CD4-positive, alpha-beta T cell treated with Interleukin-1 beta for 1 hour (primary cell): ENCODE measurements around the gene TLE6.
"Not testable (repeated sequence)": the region's sequence is repeated elsewhere in the genome, so short reads cannot be mapped to it uniquely, and the experiment has no call there.

ENCODE experiments used
- DNase-seq, 2 donors: peaks; one replicate each; pipeline ENCODE4 v3.0.0-alpha.2; 2020 to 2022

TLE6 gene

DNA sequence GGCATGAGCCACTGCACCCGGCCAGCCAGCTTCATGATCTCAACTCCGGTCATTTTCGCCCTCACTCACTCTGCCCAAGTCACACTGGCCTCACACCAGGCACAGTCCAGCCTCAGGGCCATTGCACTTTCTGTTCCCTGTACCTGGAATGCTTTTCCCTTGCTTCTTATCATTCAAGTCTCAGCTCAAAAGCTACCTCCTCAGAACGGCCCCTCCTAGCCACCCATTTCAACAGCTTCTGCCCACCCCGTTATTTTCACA, 54.2 kb downstream of the TLE6 start:
- no peak for DNase-seq

DNA sequence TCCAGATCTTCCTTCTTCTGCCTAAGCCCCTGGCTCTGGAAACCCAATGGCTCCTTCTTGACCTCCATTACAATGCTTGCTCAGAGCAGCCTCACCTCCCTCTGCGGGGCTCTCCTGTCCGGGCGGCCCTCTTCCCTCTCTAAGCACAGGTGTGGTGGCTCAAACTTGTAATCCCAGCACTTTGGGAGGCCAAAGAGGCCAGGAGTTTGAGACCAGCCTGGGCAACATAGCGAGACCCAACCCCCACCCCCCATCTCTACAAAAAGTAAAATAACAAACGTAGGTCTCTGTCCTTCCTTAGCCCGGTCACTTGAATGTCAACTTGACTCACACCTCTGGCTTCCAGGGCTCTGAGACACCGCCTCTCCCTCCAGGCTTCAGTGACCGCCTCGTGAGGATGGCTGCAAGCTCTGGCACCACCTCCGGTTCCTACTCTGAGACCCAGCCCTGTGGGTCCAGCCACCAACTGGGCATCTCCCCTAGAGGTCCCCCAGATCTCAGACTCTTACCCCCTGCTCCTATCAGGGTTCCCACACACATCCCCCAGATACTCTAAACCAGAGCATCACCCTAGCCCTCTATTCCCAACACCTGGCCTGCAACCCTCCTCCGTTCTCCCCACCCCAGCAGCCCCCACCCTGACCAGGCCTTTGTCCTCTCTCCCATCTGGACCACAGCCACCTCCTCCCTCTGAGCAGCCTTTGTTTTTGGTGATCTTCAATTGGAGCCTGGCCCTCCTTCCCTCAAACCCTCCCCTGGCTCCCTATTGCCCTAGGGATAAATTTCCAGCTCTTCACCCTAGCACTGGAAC, 56.4 kb downstream of the TLE6 start:
- DNase-seq = no peak

DNA sequence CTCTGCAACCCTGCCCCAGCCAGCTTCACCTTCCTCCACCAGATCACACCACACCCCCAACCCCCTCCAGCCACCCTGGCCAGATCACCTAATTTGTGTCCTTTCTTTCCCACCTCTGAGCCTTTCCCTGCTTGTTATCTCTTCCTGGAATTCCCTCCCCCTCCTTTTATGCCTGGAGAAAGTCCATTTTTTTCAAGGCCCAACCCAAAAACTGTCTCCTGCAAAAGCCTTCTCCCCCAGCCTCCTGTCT, 57.0 kb downstream of the TLE6 start:
- DNase-seq = no peak

DNA sequence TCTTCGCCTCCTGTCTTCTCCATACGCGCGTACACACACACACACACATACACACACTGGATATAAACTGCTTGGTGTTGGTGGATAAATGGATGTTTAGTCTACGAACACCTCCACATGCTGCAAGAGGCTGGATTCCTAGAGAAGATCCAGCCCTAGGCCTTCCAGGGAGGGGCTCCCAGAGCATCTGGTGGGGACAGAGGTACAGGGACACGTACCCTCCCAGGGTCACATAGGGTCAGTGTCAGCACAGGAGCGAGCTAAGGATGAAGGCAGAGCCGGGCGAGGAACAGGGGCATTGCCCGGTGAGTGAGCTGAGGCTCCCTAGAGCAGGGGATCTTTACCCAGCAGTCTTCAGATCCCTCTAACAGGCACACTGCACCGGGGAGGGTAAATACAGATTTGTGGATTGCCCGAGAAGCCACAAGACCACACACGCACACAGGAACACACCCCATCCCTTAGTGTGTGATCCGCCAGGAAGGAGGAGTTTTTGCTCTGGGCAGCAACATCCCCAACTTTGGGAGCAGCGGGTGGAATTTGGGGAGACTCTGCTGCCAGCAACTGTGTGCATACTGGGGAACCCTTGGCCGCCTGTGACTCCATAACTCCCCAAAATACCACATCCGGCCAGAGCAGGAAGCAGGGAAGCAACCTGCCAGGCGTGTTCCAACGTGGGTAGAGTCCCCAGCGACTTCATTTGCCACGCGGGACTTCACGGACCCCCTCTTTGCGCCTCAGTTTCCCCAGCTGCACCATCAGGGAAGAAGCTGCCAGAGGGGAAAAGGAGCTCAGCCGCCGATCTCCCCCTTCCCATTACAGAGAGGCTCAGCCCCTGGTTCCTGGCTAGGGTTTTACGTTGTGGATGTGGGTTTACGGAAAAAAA, 57.5 kb downstream of the TLE6 start:
- DNase-seq = peak; percentile 26 to 41

DNA sequence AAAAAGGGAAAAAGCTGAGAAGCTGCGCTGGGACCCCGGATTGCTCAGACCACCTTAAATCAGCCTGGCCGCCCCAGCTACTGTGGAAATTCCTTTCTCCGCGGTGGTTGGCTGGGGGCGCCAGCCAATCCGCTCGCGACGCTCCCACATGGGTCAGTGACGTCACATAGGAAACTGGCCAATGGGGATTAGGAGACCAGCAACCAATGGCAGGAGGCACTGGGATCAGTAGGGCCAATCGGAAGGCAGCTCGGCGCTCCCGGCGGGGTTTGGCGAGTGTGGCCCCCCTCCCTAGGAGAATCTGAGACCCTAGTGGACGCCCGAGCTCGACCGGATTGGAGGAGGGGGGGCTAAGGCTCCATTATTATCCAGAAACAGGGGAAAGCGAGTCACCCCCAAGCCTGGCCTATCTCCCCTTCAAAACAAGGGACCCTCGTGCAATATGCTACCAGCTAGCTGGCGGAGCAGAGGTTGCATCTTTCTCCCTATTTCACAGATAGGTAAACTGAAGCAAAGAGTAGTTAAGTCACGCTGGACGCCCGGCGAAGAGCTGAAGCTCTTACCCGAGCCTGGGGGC, 58.3 kb downstream of the TLE6 start:
- DNase-seq = peak; percentile 98 to 99

DNA sequence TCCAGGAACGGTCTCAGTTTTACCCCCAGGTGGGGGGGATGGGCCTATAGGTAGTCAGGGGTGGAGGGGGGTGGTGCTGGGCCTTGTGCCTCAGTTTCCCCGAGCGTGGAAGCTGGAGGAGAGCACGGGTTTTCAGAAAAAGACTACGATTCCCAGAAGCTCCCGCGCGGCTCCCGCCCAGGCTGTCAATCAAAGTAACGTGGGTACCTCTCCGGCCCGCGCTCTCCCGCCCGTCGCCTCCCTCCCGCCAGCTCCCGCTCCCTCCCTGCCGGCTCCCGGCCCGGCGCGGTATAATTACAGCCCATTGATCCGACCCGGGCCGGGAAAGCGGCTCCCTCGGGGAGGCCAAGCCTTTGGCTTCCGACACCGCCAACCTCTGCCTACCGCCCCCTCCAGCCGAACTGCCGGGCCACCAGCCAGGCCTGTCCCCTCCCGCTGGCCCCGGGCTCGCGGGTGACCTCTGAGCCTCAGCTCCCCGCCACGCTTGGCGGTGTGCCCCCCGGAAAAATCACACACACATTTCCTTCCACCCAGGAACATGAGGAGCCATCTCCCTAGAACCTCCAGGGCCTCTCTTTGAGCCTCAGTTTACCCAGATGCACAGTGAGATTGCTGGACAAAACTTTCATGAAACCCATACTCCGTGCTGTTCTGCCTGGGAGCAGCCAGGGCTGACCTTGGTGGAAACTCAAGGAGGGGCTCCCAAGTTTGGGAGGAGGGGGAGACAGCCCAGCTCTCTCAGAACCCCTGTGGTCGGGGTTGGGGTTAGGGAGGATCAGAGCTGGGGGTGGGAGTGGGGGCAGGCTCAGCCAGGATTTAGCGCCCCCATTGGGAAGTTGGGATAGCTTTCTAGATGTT, 59.0 kb downstream of the TLE6 start:
- DNase-seq = peak; percentile 80 to 81

DNA sequence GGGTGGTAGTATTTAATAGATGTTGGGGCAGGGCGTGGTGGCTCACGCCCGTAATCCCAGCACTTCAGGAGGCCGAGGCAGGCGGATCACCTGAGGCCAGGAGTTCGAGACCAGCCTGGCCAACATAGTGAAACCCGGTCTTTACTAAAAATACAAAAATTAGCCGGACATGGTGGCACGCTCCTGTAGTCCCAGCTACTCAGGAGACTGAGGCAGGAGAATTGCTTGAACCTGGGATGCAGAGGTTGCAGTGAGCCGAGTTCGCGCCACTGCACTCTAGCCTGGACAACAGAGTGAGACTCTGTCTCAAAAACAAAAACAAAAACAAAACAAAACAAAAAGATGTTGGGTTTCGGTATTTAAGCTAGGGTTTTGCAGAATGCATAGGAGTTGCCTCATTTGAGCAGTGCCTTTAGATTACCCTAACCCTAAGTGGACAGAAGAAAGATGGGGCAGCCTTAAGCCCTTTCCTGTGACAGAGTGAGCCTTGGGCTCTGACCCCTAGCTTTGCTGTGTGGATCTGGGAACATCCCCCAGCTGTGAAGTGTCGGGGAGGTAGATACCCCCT, 59.7 kb downstream of the TLE6 start:
- DNase-seq = not testable (repeated sequence)

DNA sequence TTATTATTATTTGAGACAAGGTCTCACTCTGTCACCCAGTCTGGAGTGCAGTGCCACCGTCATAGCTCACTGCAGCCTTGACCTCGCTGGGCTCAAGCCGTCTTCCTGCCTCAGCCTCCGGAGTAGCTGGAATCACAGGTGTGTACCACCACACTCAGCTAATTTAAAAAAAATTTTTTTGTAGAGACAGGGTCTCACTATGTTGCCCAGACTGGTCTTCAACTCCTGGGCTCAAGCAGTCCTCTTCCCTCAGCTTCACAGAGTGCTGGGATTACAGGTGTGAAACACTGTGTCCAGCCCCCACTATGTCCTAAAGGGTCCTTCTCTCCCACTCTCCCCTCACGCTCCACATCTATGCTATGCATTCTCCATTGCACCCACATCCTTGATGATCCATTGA, 60.9 kb downstream of the TLE6 start:
- no peak for DNase-seq

DNA sequence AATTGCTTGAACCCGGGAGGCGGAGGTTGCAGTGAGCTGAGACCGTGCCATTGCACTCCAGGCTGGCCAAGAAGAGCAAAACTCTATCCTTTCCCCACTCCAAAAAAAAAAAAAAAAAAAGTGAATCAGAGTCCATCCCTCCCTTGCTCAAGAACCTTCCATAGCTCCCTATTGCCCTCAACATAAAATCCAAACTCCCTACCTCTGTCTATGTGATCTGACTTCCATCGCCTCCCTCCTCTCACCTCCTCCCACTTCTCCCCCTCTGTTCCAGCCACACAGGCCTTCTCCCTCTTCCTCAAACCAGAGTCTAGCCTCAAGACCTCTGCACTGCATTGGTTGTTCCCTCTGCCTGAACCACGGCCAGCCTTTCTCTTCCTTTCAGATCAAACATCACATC, 61.8 kb downstream of the TLE6 start:
- DNase-seq = no peak

DNA sequence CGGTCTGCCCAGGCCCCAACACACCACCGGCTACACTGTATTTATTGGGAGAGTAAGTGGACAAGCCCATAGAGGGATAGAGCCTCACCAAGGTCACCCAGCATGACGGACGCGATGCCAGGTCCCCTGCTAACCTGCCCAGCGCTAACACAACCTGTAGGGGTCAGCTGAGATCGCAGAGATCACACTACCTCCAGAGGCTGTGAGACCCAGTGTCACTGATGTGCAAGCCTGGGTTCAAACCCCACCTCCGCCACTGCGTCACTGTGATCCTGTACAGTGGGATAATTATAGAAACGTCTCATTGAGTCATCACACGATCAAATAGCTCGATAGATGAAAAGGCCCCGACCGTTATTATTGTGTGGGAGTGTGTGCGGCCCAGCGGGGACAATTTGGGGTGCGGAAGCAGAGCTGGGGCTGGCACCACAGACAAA, 62.3 kb downstream of the TLE6 start:
- DNase-seq = no peak

DNA sequence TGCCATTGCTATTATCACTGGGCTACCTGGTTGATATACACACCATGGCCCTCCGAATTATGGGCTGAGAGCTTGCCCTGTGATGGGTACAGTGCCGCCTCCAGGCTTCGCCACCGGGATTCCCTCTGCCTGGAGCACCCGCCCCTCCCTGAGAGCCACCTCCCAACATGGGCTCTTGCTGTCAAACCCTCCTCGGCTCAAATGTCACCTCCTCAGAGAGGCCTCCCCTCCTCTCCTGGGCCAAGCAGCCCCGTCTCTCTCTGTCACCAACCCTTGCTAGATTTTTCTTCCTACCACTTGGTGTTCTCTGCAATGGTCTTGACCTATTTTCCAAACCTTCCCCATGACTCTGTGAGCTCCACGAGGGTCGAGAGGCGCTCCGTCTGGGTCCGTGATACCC, 64.0 kb downstream of the TLE6 start:
- no peak for DNase-seq

DNA sequence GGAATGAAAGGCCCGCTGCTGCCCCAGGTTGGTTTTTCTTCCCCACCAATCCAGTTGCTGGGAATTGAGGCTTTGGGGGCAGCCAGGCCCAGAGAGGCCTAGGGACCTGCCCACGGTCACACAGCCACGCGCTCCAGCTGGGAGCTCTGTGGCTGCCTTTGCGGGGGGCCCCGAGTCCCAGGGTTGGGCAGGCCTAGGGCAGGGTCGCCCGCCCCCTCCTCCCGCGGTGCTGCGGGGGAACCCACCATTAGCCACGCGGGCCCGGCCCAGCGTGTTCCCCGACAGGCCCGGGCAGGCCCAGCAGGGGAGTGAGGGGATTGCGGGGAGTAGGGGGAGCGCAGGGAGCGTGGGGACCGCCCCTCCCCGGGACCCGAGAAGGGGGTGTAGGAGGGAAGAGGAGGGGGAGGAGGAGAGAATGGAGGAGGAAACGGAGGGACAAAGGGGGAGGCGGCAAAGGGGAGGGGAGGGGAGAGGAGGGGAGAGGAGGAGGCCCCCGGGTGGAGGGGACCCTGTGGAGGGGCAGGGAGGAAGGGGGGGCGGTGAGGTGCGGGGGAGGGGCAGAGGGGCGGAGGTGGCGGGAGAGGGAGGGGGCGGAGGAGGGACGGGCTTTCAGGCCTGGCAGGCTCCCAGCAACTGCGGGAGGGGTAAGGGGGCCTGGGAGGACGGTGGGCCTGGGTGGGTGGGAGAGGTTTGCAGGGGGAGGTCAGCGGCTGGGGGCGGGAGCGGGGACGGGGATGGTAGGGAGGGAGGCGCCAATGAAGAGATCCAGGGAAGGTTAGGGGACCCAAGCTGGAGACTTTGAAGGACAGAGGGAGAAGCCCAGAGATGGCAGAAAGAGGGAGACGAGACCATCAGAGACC, 64.6 kb downstream of the TLE6 start:
- DNase-seq = no peak

DNA sequence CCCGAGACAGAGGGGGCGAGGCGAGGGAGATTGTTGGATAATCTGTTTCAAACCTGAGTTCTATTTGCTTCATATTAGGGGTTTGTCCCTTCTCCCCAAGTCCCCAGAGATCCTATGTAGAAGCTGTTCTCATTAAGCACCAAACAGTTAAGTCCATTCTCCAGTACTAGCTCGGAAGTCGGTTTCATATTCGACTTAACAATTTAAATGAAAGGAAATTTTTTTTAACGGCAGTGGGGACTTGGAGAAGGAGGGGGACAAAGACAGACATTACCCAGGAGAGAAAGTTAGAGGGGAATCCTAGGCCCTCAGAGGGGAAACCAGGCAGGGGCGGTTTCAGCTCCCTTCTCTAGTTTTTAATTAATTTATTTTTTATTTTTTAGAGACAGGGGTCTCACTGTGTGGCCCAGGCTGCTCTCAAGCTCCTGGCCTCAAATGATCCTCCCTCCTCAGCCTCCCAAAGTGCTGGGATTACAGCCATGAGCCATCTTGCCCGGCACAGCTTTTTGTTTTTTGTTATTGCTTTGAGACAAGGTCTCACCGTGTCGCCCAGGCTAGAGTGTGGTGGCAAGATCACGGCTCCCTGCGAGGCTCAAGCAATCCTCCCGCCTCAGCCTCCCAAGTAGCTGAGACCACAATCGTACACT, 65.4 kb downstream of the TLE6 start:
- DNase-seq = no peak
